ENCODE measurements around the gene CNTF. TPM values are rescaled to one million over a fixed set of nuclear protein-coding genes. Genes with fewer than 3 reads are reported as not detected.
A peak's percentile ranks its signal among the peaks of the same experiment; 100 is the strongest.

The CNTF gene
- total RNA-seq, 1 experiment from 2014 or later = 0.92 TPM

GRCh38 chr11:58592760-58593472, 29.5 kb upstream of the CNTF start:
- DNase-seq = no peak

GRCh38 chr11:58594826-58595225, 27.6 kb upstream of the CNTF start:
- Histone ChIP-seq H3K27me3 (no peaks in the 10 kb centered on the region), H3K36me3 (peaks cover 59% of the 10 kb centered on the region), H3K9me3 (no peaks in the 10 kb centered on the region), H3K4me3 (no peak overlapping the region)
- no peak for DNase-seq

More at GRCh38 chr11:58592760-58593472, 29.5 kb upstream of the CNTF start:
- no peak overlapping the region for H3K4me3 ChIP-seq
- H3K27me3 ChIP-seq = no peaks in the 10 kb centered on the region
- peaks cover 60% of the 10 kb centered on the region for H3K36me3 ChIP-seq
- no peaks in the 10 kb centered on the region for H3K9me3 ChIP-seq

GRCh38 chr11:58596621-58597020, 25.8 kb upstream of the CNTF start:
- H3K27me3 ChIP-seq = no peaks in the 10 kb centered on the region
- no peak overlapping the region for H3K4me3 ChIP-seq

GRCh38 chr11:58597486-58598144, 24.9 kb upstream of the CNTF start:
- no peak for DNase-seq
- Histone ChIP-seq H3K36me3 (peaks cover 44% of the 10 kb centered on the region), H3K27me3 (no peaks in the 10 kb centered on the region)

More at GRCh38 chr11:58596621-58597020, 25.8 kb upstream of the CNTF start:
- Histone ChIP-seq H3K36me3 (peaks cover 49% of the 10 kb centered on the region), H3K9me3 (no peaks in the 10 kb centered on the region)
- no peak for DNase-seq

GRCh38 chr11:58600510-58600909, 22.0 kb upstream of the CNTF start:
- Histone ChIP-seq H3K36me3 (peaks cover 23% of the 10 kb centered on the region), H3K27me3 (no peaks in the 10 kb centered on the region), H3K4me3 (no peak overlapping the region), H3K9me3 (no peaks in the 10 kb centered on the region)
- no peak for DNase-seq

More at GRCh38 chr11:58597486-58598144, 24.9 kb upstream of the CNTF start:
- no peak overlapping the region for H3K4me3 ChIP-seq
- no peaks in the 10 kb centered on the region for H3K9me3 ChIP-seq

GRCh38 chr11:58606930-58607714, 15.3 kb upstream of the CNTF start:
- H3K4me3 ChIP-seq = no peak overlapping the region
- H3K27me3 ChIP-seq = no peaks in the 10 kb centered on the region
- no peaks in the 10 kb centered on the region for H3K9me3 ChIP-seq
- H3K36me3 ChIP-seq = peaks cover 30% of the 10 kb centered on the region
- DNase-seq = no peak

- no peak overlapping the region for H3K4me3 ChIP-seq
- H3K27me3 ChIP-seq = no peaks in the 10 kb centered on the region
- no peak for DNase-seq
- no peaks in the 10 kb centered on the region for H3K9me3 ChIP-seq
- H3K36me3 ChIP-seq = peaks cover 40% of the 10 kb centered on the region
Measured at GRCh38 chr11:58608331-58608730, 14.1 kb upstream of the CNTF start.

- no peak for DNase-seq
- H3K9me3 ChIP-seq = no peaks in the 10 kb centered on the region
- peaks cover 54% of the 10 kb centered on the region for H3K36me3 ChIP-seq
- no peaks in the 10 kb centered on the region for H3K27me3 ChIP-seq
- no peak overlapping the region for H3K4me3 ChIP-seq
Measured at GRCh38 chr11:58609723-58610122, 12.7 kb upstream of the CNTF start.

GRCh38 chr11:58613228-58613627, 9.2 kb upstream of the CNTF start:
- H3K4me3 ChIP-seq = no peak overlapping the region
- DNase-seq = no peak
- no peaks in the 10 kb centered on the region for H3K9me3 ChIP-seq
- no peaks in the 10 kb centered on the region for H3K27me3 ChIP-seq
- H3K36me3 ChIP-seq = peaks cover 82% of the 10 kb centered on the region

GRCh38 chr11:58615559-58615958, 6.9 kb upstream of the CNTF start:
- peaks cover 91% of the 10 kb centered on the region for H3K36me3 ChIP-seq
- DNase-seq = no peak
- H3K9me3 ChIP-seq = no peaks in the 10 kb centered on the region
- H3K27me3 ChIP-seq = no peaks in the 10 kb centered on the region
- no peak overlapping the region for H3K4me3 ChIP-seq

- Histone ChIP-seq H3K36me3 (peaks cover 88% of the 10 kb centered on the region), H3K9me3 (no peaks in the 10 kb centered on the region), H3K4me3 (no peak overlapping the region), H3K27me3 (no peaks in the 10 kb centered on the region)
- peak; percentile 92 for DNase-seq
Measured at GRCh38 chr11:58616594-58616993, 5.9 kb upstream of the CNTF start.

GRCh38 chr11:58617976-58618557, 4.4 kb upstream of the CNTF start:
- H3K27me3 ChIP-seq = no peaks in the 10 kb centered on the region
- H3K9me3 ChIP-seq = no peaks in the 10 kb centered on the region
- H3K36me3 ChIP-seq = peaks cover 88% of the 10 kb centered on the region
- DNase-seq = no peak
- H3K4me3 ChIP-seq = no peak overlapping the region

- H3K4me3 ChIP-seq = no peak overlapping the region
- no peaks in the 10 kb centered on the region for H3K9me3 ChIP-seq
- H3K27me3 ChIP-seq = no peaks in the 10 kb centered on the region
- H3K36me3 ChIP-seq = peaks cover 94% of the 10 kb centered on the region
- DNase-seq = no peak
Measured at GRCh38 chr11:58621586-58622262, 741 bp upstream of the CNTF start.

- Histone ChIP-seq H3K4me3 (no peak overlapping the region), H3K9me3 (no peaks in the 10 kb centered on the region), H3K27me3 (no peaks in the 10 kb centered on the region), H3K36me3 (peaks cover 87% of the 10 kb centered on the region)
- no peak for DNase-seq
Measured at GRCh38 chr11:58625086-58625485, 2.6 kb downstream of the CNTF start.

- no peak for DNase-seq
- Histone ChIP-seq H3K9me3 (no peaks in the 10 kb centered on the region), H3K36me3 (peaks cover 79% of the 10 kb centered on the region), H3K4me3 (no peak overlapping the region), H3K27me3 (no peaks in the 10 kb centered on the region)
Measured at GRCh38 chr11:58625826-58626460, 3.5 kb downstream of the CNTF start.

GRCh38 chr11:58626934-58627483, 4.5 kb downstream of the CNTF start:
- H3K36me3 ChIP-seq = peaks cover 71% of the 10 kb centered on the region
- no peaks in the 10 kb centered on the region for H3K27me3 ChIP-seq
- H3K9me3 ChIP-seq = no peaks in the 10 kb centered on the region
- DNase-seq = no peak
- no peak overlapping the region for H3K4me3 ChIP-seq
